GM21723 (cell line): Measurements from ENCODE around the gene RLF.

Experiments
- ATAC-seq: cut with Tn5 transposase; IDR thresholded peaks from one replicate; pipeline ENCODE4 v1.9.1; 2021; ENCODE audit warnings: mild to moderate bottlenecking, moderate library complexity; ENCODE audit not compliant: unreplicated experiment

Gene RLF

GRCh38 chr1:40161125-40161887 is at the start of gene RLF:
TSS of gene RLF (plus strand) at chr1:40161387. CDS start at chr1:40161400, 13 bp downstream.
- ATAC-seq, result peak; percentile 92

GRCh38 chr1:40114400-40114799 is 46.8 kb upstream of the RLF start:
- ATAC-seq, result no peak

- ATAC-seq, result no peak
Observed at GRCh38 chr1:40120128-40120527, 41.1 kb upstream of the RLF start.

- ATAC-seq, result no peak
Observed at GRCh38 chr1:40122855-40123254, 38.3 kb upstream of the RLF start.

GRCh38 chr1:40130892-40131291 is 30.3 kb upstream of the RLF start:
- ATAC-seq, result no peak

- ATAC-seq, result no peak
Observed at GRCh38 chr1:40132383-40133311, 28.5 kb upstream of the RLF start.

- no peak for ATAC-seq
Observed at GRCh38 chr1:40133312-40133665, 27.9 kb upstream of the RLF start.

GRCh38 chr1:40133839-40134238 is 27.3 kb upstream of the RLF start:
- no peak for ATAC-seq

- ATAC-seq, result no peak
Observed at GRCh38 chr1:40140211-40140973, 20.8 kb upstream of the RLF start.

- ATAC-seq, result no peak
Observed at GRCh38 chr1:40141878-40142535, 19.2 kb upstream of the RLF start.

- no peak for ATAC-seq
Observed at GRCh38 chr1:40143891-40144575, 17.2 kb upstream of the RLF start.

GRCh38 chr1:40151457-40152079 is 9.6 kb upstream of the RLF start:
- ATAC-seq, result no peak

- peak; percentile 60 for ATAC-seq
Observed at GRCh38 chr1:40153073-40153770, 8.0 kb upstream of the RLF start.

- no peak for ATAC-seq
Observed at GRCh38 chr1:40155135-40155534, 6.1 kb upstream of the RLF start.

GRCh38 chr1:40155910-40156309 is 5.3 kb upstream of the RLF start:
- no peak for ATAC-seq

GRCh38 chr1:40160806-40161124 is 422 bp upstream of the RLF start:
- no peak for ATAC-seq

GRCh38 chr1:40161888-40162397 is 756 bp downstream of the RLF start:
- ATAC-seq, result no peak

- no peak for ATAC-seq
Observed at GRCh38 chr1:40162753-40163441, 1.7 kb downstream of the RLF start.

GRCh38 chr1:40167317-40167716 is 6.1 kb downstream of the RLF start:
- ATAC-seq, result no peak
